Activated T-helper 9 cell treated with anti-CD3 and anti-CD28 coated beads, Interleukin-2, amount 50 U/mL, for 16 hours (primary cell): Measurements from ENCODE around the gene LRRC71.
"Not testable (repeated sequence)": the region's sequence is repeated elsewhere in the genome, so short reads cannot be mapped to it uniquely, and the experiment has no call there.

Source experiments
- DNase-seq: peaks from one replicate; pipeline ENCODE4 v3.0.0-alpha.2; 2020; ENCODE audit warnings: low read depth

LRRC71 gene

GRCh38 chr1:156905651-156906050 is 14.8 kb upstream of the LRRC71 start:
- no peak for DNase-seq

- DNase-seq = no peak
Measured at GRCh38 chr1:156906206-156906906, 14.1 kb upstream of the LRRC71 start.

- no peak for DNase-seq
Measured at GRCh38 chr1:156908541-156908940, 11.9 kb upstream of the LRRC71 start.

GRCh38 chr1:156908955-156909354 is 11.5 kb upstream of the LRRC71 start:
- DNase-seq = no peak

- no peak for DNase-seq
Measured at GRCh38 chr1:156909671-156910070, 10.8 kb upstream of the LRRC71 start.

GRCh38 chr1:156910309-156910782 is 10.1 kb upstream of the LRRC71 start:
- peak; percentile 48 for DNase-seq

- DNase-seq = no peak
Measured at GRCh38 chr1:156911577-156912298, 8.7 kb upstream of the LRRC71 start.

GRCh38 chr1:156912310-156912709 is 8.1 kb upstream of the LRRC71 start:
- DNase-seq = no peak

- no peak for DNase-seq
Measured at GRCh38 chr1:156912861-156913808, 7.3 kb upstream of the LRRC71 start.

- DNase-seq = no peak
Measured at GRCh38 chr1:156913809-156914387, 6.5 kb upstream of the LRRC71 start.

- no peak for DNase-seq
Measured at GRCh38 chr1:156914440-156914856, 6.0 kb upstream of the LRRC71 start.

GRCh38 chr1:156921053-156921529 is 659 bp downstream of the LRRC71 start:
- no peak for DNase-seq

- DNase-seq = no peak
Measured at GRCh38 chr1:156922986-156923669, 2.7 kb downstream of the LRRC71 start.

- DNase-seq = no peak
Measured at GRCh38 chr1:156923670-156924477, 3.4 kb downstream of the LRRC71 start.

- DNase-seq = no peak
Measured at GRCh38 chr1:156924478-156925153, 4.2 kb downstream of the LRRC71 start.

GRCh38 chr1:156925154-156926010 is 5.0 kb downstream of the LRRC71 start:
- DNase-seq = no peak

- no peak for DNase-seq
Measured at GRCh38 chr1:156926175-156926574, 5.7 kb downstream of the LRRC71 start.

GRCh38 chr1:156926695-156927094 is 6.3 kb downstream of the LRRC71 start:
- DNase-seq = not testable (repeated sequence)
